ENCODE results near the gene RPL15.

DNA sequence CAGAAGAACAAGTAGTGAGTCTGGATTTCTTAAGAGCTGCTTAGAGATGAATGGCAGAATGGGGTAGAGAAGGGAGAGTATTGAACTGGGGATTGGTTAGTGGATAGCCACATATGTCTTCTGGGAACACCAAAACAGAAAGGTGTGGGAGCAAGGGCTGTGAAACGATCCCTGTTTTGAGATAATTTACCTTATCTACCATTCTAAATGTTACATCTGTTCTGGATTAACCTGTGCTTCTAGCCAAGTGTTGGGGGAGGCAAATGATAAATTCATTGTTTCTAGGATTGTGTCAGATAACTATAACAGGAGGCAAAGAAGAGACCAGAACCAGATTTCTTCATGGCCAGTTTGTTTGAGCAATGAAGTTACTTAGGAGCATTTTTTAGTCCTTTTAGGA lies 36.6 kb downstream of the RPL15 start:
- TF ChIP-seq CTCF (IDR thresholded peaks at IDR 0.05), result no peak
- no peak for TF ChIP-seq ZFX (IDR thresholded peaks at IDR 0.05; ENCODE audit: borderline replicate concordance)
